CD14-positive monocyte (primary cell): ENCODE data around the gene EREG. TPM values are rescaled to one million over a fixed set of nuclear protein-coding genes. Genes with fewer than 3 reads are reported as not detected.

Experiments
- DNase-seq, 3 donors: peaks; one replicate each; pipeline ENCODE4 v3.0.0-alpha.2; 2011 to 2022
- H2AFZ ChIP-seq: 2 replicates; pipeline ENCODE4 v1.6.0; 2012; ENCODE audit warnings: mild to moderate bottlenecking, low read depth, low read length, inconsistent platforms; ENCODE audit not compliant: insufficient read depth, poor library complexity, severe bottlenecking
- H3K27ac ChIP-seq, 2 donors: 1 replicate in 1 of 2; 2 replicates in 1 of 2; pipeline ENCODE4 v1.5.1; 2012 to 2013; ENCODE audit warnings: low read length in 2 of 2, control low read depth in 1 of 2, inconsistent platforms in 1 of 2, low read depth in 1 of 2, mild to moderate bottlenecking in 1 of 2
- H3K27me3 ChIP-seq, 2 donors: one replicate each; pipeline versions ENCODE4 v1.6.0 to v1.6.1; 2011 to 2013; ENCODE audit warnings: low read length in 2 of 2; ENCODE audit not compliant: control insufficient read depth in 2 of 2, insufficient read depth in 2 of 2
- H3K36me3 ChIP-seq, 2 donors: replicated peaks in 1 of 2; 1 replicate in 1 of 2; 2 replicates in 1 of 2; pipeline versions ENCODE4 v1.5.1 to v1.6.1; 2012 to 2013; ENCODE audit warnings: low read length in 2 of 2, control low read depth in 1 of 2, inconsistent platforms in 1 of 2, mild to moderate bottlenecking in 1 of 2; ENCODE audit not compliant: insufficient read depth in 2 of 2, control insufficient read depth in 1 of 2
- H3K4me1 ChIP-seq, 2 donors: 1 replicate in 1 of 2; 2 replicates in 1 of 2; pipeline versions ENCODE4 v1.5.1 to v1.6.1; 2012 to 2013; ENCODE audit warnings: low read length in 2 of 2, control low read depth in 1 of 2, inconsistent platforms in 1 of 2, mild to moderate bottlenecking in 1 of 2, moderate library complexity in 1 of 2; ENCODE audit not compliant: insufficient read depth in 2 of 2, control insufficient read depth in 1 of 2
- H3K4me2 ChIP-seq: replicated peaks from 2 replicates; pipeline ENCODE3; 2012; ENCODE audit warnings: low read length, moderate library complexity, mild to moderate bottlenecking; ENCODE audit not compliant: poor library complexity, severe bottlenecking; ENCODE audit errors: extremely low read depth
- H3K4me3 ChIP-seq, 3 experiments: fragments of 200-600 bp in 1 of 3; sonication (generic) in 1 of 3; replicated peaks in 1 of 3; 1 replicate in 2 of 3; 2 replicates in 1 of 3; pipeline ENCODE4 v1.5.1; 2011 to 2013; ENCODE audit warnings: low read length in 3 of 3, mild to moderate bottlenecking in 3 of 3, control low read depth in 2 of 3, low read depth in 2 of 3, inconsistent platforms in 1 of 3, moderate library complexity in 1 of 3
- H3K79me2 ChIP-seq: 2 replicates; pipeline ENCODE4 v1.6.0; 2012; ENCODE audit warnings: mild to moderate bottlenecking, control low read depth, inconsistent platforms, low read length, moderate library complexity; ENCODE audit not compliant: insufficient read depth
- H3K9ac ChIP-seq: 2 replicates; pipeline ENCODE4 v1.6.0; 2017; ENCODE audit warnings: low read length, mild to moderate bottlenecking; ENCODE audit not compliant: insufficient read depth, poor library complexity, severe bottlenecking
- H3K9me3 ChIP-seq, 2 donors: replicated peaks in 1 of 2; 1 replicate in 1 of 2; 2 replicates in 1 of 2; pipeline versions ENCODE4 v1.5.1 to v1.6.1; 2012 to 2013; ENCODE audit warnings: low read length in 2 of 2, control low read depth in 1 of 2; ENCODE audit not compliant: control insufficient read depth in 1 of 2, insufficient read depth in 1 of 2
- H4K20me1 ChIP-seq: 2 replicates; pipeline ENCODE4 v1.6.0; 2012; ENCODE audit warnings: mild to moderate bottlenecking, low read length, control low read depth, moderate library complexity; ENCODE audit not compliant: insufficient read depth
- H3K27ac Mint-ChIP-seq, 7 donors: one replicate each; pipeline ENCODE4 v1.8.0; 2020; ENCODE audit warnings: mild to moderate bottlenecking in 7 of 7, mixed read lengths in 7 of 7, moderate library complexity in 6 of 7, inconsistent platforms in 2 of 7
- H3K27me3 Mint-ChIP-seq, 3 donors: one replicate each; pipeline ENCODE4 v1.8.0; 2021 to 2022; ENCODE audit warnings: low read depth in 3 of 3, mild to moderate bottlenecking in 3 of 3, mixed read lengths in 3 of 3, moderate library complexity in 3 of 3, inconsistent platforms in 1 of 3
- H3K36me3 Mint-ChIP-seq, 2 donors: one replicate each; pipeline ENCODE4 v1.8.0; 2020; ENCODE audit warnings: mixed read lengths in 2 of 2, inconsistent platforms in 1 of 2, mild to moderate bottlenecking in 1 of 2
- H3K4me1 Mint-ChIP-seq: one replicate; pipeline ENCODE4 v1.8.0; 2020; ENCODE audit warnings: mild to moderate bottlenecking, mixed read lengths
- H3K4me3 Mint-ChIP-seq, 2 donors: one replicate each; pipeline ENCODE4 v1.8.0; 2020; ENCODE audit warnings: mild to moderate bottlenecking in 2 of 2, mixed read lengths in 2 of 2, moderate library complexity in 1 of 2
- H3K9me3 Mint-ChIP-seq, 7 donors: one replicate each; pipeline ENCODE4 v1.8.0; 2020 to 2022; ENCODE audit warnings: mixed read lengths in 7 of 7, mild to moderate bottlenecking in 6 of 7, moderate library complexity in 6 of 7, inconsistent platforms in 2 of 7
- WGBS: methylation state at CpG from one replicate; pipeline ENCODE4 v1.1.5; 2013; ENCODE audit warnings: missing lambda C conversion rate; ENCODE audit not compliant: insufficient coverage; 5-methylcytosine and 5-hydroxymethylcytosine counted together
- intact Hi-C, 2 donors: fragments of 100-400 bp; cut with micrococcal nuclease; formaldehyde crosslinking; loops; one replicate each; pipeline versions ENCODE4 v1.15.0 to v1.15.1; 2023
- polyA plus RNA-seq, 3 donors: library from polyadenylated mRNA; depleted of rRNA in 1 of 3; unstranded in 2 of 3; stranded (reverse) in 1 of 3; fragments of 300-500 nt in 2 of 3; fragments of >200 nt in 1 of 3; fragmentation: Illumina TruSeq in 2 of 3; gene quantifications; 1 replicate in 2 of 3; 2 replicates in 1 of 3; pipeline ENCODE4 v1.2.3, GENCODE V29; 2012 to 2021
- TF ChIP-seq, protein P1 (sequence below): fragments of 200-600 bp; IDR thresholded peaks from one replicate; pipeline ENCODE4 v1.8.0; 2022; ENCODE audit warnings: antibody characterized with exemption, mild to moderate bottlenecking

Gene EREG
- polyA plus RNA-seq, 3 donors, result 2.7 to 17.2 (median 8.2) TPM

DNA sequence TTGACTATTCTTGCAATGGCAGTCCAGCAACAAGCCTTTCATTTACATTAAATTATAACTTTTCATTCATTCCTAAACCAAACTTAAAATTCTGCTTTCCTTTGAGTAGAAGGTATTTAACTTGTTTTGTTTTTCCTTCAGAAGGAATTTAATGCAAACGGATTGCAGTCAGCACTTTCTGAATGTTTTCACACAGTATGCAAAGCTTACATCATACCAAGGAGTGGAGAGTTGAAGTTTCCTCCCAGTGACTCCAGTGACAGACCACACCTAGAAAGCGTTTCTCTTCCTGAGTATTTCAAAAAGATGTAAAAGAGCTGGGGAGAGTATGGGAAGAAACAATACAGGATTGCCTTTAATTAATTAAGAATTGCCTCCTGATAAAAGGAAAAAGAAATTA is 48.5 kb upstream of the EREG start:
- Mint-ChIP-seq H3K9me3 (no peaks in the 10 kb centered on the region), H3K27ac (no peak overlapping the region), H3K4me3 (no peak overlapping the region), H3K4me1 (peaks cover 19% of the 10 kb centered on the region), H3K27me3 (peaks cover 0 to 2% (median 0%) of the 10 kb centered on the region in 3 donors), H3K36me3 (no peaks in the 10 kb centered on the region)
- Histone ChIP-seq H3K79me2 (no peaks in the 10 kb centered on the region), H3K27ac (no peak overlapping the region), H3K4me2 (no peak overlapping the region), H4K20me1 (no peaks in the 10 kb centered on the region), H3K9ac (no peak overlapping the region), H3K9me3 (no peaks in the 10 kb centered on the region), H3K4me3 (no peak overlapping the region), H3K36me3 (no peaks in the 10 kb centered on the region), H3K27me3 (no peaks in the 10 kb centered on the region), H2AFZ (no peak overlapping the region), H3K4me1 (peaks cover 4 to 8% of the 10 kb centered on the region in 2 donors)
- DNase-seq, result peak in 2 of 3 donors; percentile 14 to 15
- no CpG with 5 or more reads among the region's 2 CpGs for whole genome bisulfite sequencing
- intact Hi-C loops, result loop anchor here in 1 of 2 donors (10.0 kb wide), 1 partner anchor 122 kb away; no protein-coding TSS in a partner anchor
- TF ChIP-seq, protein P1, sequence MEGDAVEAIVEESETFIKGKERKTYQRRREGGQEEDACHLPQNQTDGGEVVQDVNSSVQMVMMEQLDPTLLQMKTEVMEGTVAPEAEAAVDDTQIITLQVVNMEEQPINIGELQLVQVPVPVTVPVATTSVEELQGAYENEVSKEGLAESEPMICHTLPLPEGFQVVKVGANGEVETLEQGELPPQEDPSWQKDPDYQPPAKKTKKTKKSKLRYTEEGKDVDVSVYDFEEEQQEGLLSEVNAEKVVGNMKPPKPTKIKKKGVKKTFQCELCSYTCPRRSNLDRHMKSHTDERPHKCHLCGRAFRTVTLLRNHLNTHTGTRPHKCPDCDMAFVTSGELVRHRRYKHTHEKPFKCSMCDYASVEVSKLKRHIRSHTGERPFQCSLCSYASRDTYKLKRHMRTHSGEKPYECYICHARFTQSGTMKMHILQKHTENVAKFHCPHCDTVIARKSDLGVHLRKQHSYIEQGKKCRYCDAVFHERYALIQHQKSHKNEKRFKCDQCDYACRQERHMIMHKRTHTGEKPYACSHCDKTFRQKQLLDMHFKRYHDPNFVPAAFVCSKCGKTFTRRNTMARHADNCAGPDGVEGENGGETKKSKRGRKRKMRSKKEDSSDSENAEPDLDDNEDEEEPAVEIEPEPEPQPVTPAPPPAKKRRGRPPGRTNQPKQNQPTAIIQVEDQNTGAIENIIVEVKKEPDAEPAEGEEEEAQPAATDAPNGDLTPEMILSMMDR, result no peak

DNA sequence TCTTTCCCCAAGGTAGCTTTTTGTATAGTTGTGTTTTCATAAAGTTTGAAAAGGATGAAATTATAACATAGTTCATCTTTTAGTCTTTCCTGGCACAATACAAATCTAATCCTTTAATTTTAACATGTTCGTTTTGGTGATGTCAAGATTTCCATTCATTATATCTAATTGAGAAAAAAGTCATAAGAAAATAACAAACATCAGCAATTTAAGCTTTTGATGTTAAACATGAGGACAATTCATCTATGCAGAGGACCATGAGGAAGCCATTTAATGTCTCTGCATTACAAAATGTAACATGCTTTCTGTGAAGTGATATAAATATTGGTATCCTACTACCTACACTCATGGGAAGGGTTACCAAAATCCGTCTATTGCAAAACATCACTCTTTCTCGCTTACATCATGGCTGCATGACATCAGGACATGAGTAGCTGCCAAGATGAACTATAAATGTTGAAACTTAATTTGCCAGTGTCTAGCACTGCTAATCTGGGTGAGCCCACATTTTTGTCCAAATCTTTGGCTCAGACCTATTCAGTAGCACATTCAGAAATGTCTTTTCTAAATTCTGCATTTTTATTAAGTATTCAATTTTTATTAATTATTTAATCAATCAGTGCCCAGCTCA is 47.2 kb upstream of the EREG start:
- WGBS, result no CpG with 5 or more reads among the region's 3 CpGs
- peak; percentile 31 to 67 (median 55) for DNase-seq
- no peak overlapping the region for H3K27ac ChIP-seq
- TF ChIP-seq, protein P1, result no peak
- no peaks in the 10 kb centered on the region for H3K9me3 ChIP-seq
- intact Hi-C loops, result loop anchor here in 1 of 2 donors (10.0 kb wide), 1 partner anchor 123 kb away; no protein-coding TSS in a partner anchor
- no peaks in the 10 kb centered on the region for H3K79me2 ChIP-seq
- H3K27ac Mint-ChIP-seq, result no peak overlapping the region
- peaks cover 4 to 8% of the 10 kb centered on the region in 2 donors for H3K4me1 ChIP-seq
- H4K20me1 ChIP-seq, result no peaks in the 10 kb centered on the region
- no peak overlapping the region for H2AFZ ChIP-seq
- H3K4me3 ChIP-seq, result no peak overlapping the region
- no peaks in the 10 kb centered on the region for H3K27me3 ChIP-seq
- H3K4me3 Mint-ChIP-seq, result no peak overlapping the region
- H3K4me1 Mint-ChIP-seq, result peaks cover 19% of the 10 kb centered on the region
- H3K27me3 Mint-ChIP-seq, result peaks cover 0 to 2% (median 0%) of the 10 kb centered on the region in 3 donors
- no peak overlapping the region for H3K9ac ChIP-seq
- H3K4me2 ChIP-seq, result no peak overlapping the region
- H3K36me3 ChIP-seq, result no peaks in the 10 kb centered on the region
- no peaks in the 10 kb centered on the region for H3K9me3 Mint-ChIP-seq
- no peaks in the 10 kb centered on the region for H3K36me3 Mint-ChIP-seq
